ENCODE measurements around the gene FOXQ1. TPM values are rescaled to one million over a fixed set of nuclear protein-coding genes. Genes with fewer than 3 reads are reported as not detected.

FOXQ1 gene
- total and polyA plus RNA-seq, 10 of the 15 experiments (the other 5 are each of a cell fraction or from before 2014, with no cell fraction given): 0.08 TPM; not detected in 9

DNA sequence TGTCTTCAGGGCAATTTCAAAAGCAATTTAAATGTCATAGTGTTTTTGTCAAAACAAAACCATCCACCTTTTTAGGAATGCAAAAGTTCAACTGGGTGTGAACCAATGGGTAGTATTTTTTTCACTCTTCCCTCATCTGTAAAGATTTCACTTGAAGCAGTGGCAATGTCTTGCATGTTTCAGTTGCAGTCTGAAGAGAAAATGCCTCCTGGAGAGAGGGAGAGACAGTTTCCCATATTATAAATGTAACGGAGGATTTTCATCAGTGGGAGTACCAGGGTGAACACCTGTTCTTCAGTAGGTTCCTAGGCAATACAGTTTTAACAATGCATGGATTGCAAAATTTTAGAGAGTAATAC is 3.3 kb downstream of the FOXQ1 start (continued):
- TF ChIP-seq, protein P1, sequence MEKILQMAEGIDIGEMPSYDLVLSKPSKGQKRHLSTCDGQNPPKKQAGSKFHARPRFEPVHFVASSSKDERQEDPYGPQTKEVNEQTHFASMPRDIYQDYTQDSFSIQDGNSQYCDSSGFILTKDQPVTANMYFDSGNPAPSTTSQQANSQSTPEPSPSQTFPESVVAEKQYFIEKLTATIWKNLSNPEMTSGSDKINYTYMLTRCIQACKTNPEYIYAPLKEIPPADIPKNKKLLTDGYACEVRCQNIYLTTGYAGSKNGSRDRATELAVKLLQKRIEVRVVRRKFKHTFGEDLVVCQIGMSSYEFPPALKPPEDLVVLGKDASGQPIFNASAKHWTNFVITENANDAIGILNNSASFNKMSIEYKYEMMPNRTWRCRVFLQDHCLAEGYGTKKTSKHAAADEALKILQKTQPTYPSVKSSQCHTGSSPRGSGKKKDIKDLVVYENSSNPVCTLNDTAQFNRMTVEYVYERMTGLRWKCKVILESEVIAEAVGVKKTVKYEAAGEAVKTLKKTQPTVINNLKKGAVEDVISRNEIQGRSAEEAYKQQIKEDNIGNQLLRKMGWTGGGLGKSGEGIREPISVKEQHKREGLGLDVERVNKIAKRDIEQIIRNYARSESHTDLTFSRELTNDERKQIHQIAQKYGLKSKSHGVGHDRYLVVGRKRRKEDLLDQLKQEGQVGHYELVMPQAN (conservative IDR thresholded peaks at IDR 0.05): no peak

- FAIRE-seq (no peak), ATAC-seq (no peak), DNase-seq (ENCODE audit: low read depth, low spot score) (no peak)
- no peak overlapping the region for H2AFZ ChIP-seq (ENCODE audit: control insufficient read depth, low read depth, low read length)
- no peak overlapping the region for H3K27ac ChIP-seq (ENCODE audit: control insufficient read depth, insufficient read depth)
- no peak overlapping the region for H3K4me2 ChIP-seq (ENCODE audit: control insufficient read depth, insufficient read depth)
- H3K36me3 ChIP-seq (ENCODE audit: control insufficient read depth in 2 of 2, insufficient read depth in 2 of 2, low read length in 1 of 2): no peaks in the 10 kb centered on the region
- WGBS (ENCODE audit: insufficient coverage, insufficient replicate concordance, low lambda C conversion rate, missing lambda C conversion rate): 3% methylated on average over 11 of the region's 11 CpGs
- H3K4me1 ChIP-seq (ENCODE audit: control insufficient read depth, insufficient read depth, low read length): no peaks in the 10 kb centered on the region
- H3K4me3 ChIP-seq: no peak overlapping the region
- no peak overlapping the region for H3K9ac ChIP-seq (ENCODE audit: control insufficient read depth, insufficient read depth, low read length)
- BruUV-seq (replicated peaks): no TSS peak
- ChIA-PET CTCF (no interaction called here), SMC1A (ENCODE audit: uncharacterized antibody, unreplicated experiment) (no interaction called here), RAD21 (ENCODE audit: unreplicated experiment) (no interaction called here), POLR2A (no interaction called here)
- no peaks in the 10 kb centered on the region for H4K20me1 ChIP-seq (ENCODE audit: control insufficient read depth, insufficient read depth)
- no peaks in the 10 kb centered on the region for H3K79me2 ChIP-seq (ENCODE audit: control insufficient read depth, insufficient read depth, low read length)
- H3K27me3 ChIP-seq (replicated peaks in 1 of 2; ENCODE audit: control insufficient read depth in 2 of 2, insufficient read depth in 2 of 2, low read length in 1 of 2): peaks cover 5 to 15% of the 10 kb centered on the region in 2 experiments
- intact Hi-C loops (cut with micrococcal nuclease; ENCODE audit: unreplicated experiment): no loop called here
- no peaks in the 10 kb centered on the region; the same call in 2 of the 3 replicates for H3K9me3 ChIP-seq (replicated peaks; ENCODE audit: control insufficient read depth, insufficient read depth, low read length)
- in situ Hi-C loops (cut with MboI): no loop called here
- TF ChIP-seq BACH1 (IDR thresholded peaks at IDR 0.05; ENCODE audit: borderline replicate concordance) (no peak), TAF1 (IDR thresholded peaks at IDR 0.05; ENCODE audit: borderline replicate concordance, low read depth, low read length) (no peak), YY1 (IDR thresholded peaks at IDR 0.05; ENCODE audit: low read depth, low read length) (no peak), SP1 (IDR thresholded peaks at IDR 0.05; ENCODE audit: low read depth, low read length) (no peak), KAT2A (conservative IDR thresholded peaks at IDR 0.05; ENCODE audit: control insufficient read depth, low read depth, low read length) (no peak), ZBTB40 (IDR thresholded peaks at IDR 0.05; ENCODE audit: borderline replicate concordance) (no peak), ASH2L (IDR thresholded peaks at IDR 0.05; ENCODE audit: borderline replicate concordance, low read depth) (no peak), PRDM15 (CRISPR knock-in tag; IDR thresholded peaks at IDR 0.05) (no peak), NFIC (IDR thresholded peaks at IDR 0.05; ENCODE audit: low read depth, low read length) (no peak)
Observed at GRCh38 chr6:1315560-1316386, 3.9 kb downstream of the FOXQ1 start.
